Measurements from ENCODE around the gene SERPINA5.

Gene SERPINA5

GRCh38 chr14:94581127-94581999, at the start of gene SERPINA5:
Gene SERPINA5, plus strand, starts transcription at chr14:94581426. Its CDS starts 5,937 bp downstream, at chr14:94587363.
- no peak for DNase-seq

- DNase-seq: no peak
Measured at GRCh38 chr14:94532447-94532846, 48.8 kb upstream of the SERPINA5 start.

- DNase-seq: no peak
Measured at GRCh38 chr14:94535506-94535905, 45.7 kb upstream of the SERPINA5 start.

- DNase-seq: peak; percentile 32
Measured at GRCh38 chr14:94536836-94537235, 44.4 kb upstream of the SERPINA5 start.

GRCh38 chr14:94538070-94538740, 43.0 kb upstream of the SERPINA5 start:
- DNase-seq: no peak

GRCh38 chr14:94539181-94539580, 42.0 kb upstream of the SERPINA5 start:
- DNase-seq: no peak

- DNase-seq: peak; percentile 36
Measured at GRCh38 chr14:94540031-94540794, 41.0 kb upstream of the SERPINA5 start.

GRCh38 chr14:94541234-94541975, 39.8 kb upstream of the SERPINA5 start:
- DNase-seq: no peak

GRCh38 chr14:94542111-94542810, 39.0 kb upstream of the SERPINA5 start:
- no peak for DNase-seq

GRCh38 chr14:94542811-94543440, 38.3 kb upstream of the SERPINA5 start:
- no peak for DNase-seq

- DNase-seq: no peak
Measured at GRCh38 chr14:94543449-94544124, 37.6 kb upstream of the SERPINA5 start.

- DNase-seq: no peak
Measured at GRCh38 chr14:94544726-94545125, 36.5 kb upstream of the SERPINA5 start.

GRCh38 chr14:94545131-94545841, 35.9 kb upstream of the SERPINA5 start:
- DNase-seq: no peak

- no peak for DNase-seq
Measured at GRCh38 chr14:94547151-94547680, 34.0 kb upstream of the SERPINA5 start.

GRCh38 chr14:94547726-94548125, 33.5 kb upstream of the SERPINA5 start:
- no peak for DNase-seq

GRCh38 chr14:94548131-94548998, 32.9 kb upstream of the SERPINA5 start:
- DNase-seq: no peak

GRCh38 chr14:94548999-94549985, 31.9 kb upstream of the SERPINA5 start:
- peak; percentile 41 for DNase-seq

- no peak for DNase-seq
Measured at GRCh38 chr14:94550041-94550440, 31.2 kb upstream of the SERPINA5 start.
